Measurements from ENCODE around the gene TRNP1. TPM values are rescaled to one million over a fixed set of nuclear protein-coding genes. Genes with fewer than 3 reads are reported as not detected.
A peak's percentile ranks its signal among the peaks of the same experiment; 100 is the strongest.

Gene TRNP1
- total RNA-seq, 2 donors from 2014 or later, result not detected

DNA sequence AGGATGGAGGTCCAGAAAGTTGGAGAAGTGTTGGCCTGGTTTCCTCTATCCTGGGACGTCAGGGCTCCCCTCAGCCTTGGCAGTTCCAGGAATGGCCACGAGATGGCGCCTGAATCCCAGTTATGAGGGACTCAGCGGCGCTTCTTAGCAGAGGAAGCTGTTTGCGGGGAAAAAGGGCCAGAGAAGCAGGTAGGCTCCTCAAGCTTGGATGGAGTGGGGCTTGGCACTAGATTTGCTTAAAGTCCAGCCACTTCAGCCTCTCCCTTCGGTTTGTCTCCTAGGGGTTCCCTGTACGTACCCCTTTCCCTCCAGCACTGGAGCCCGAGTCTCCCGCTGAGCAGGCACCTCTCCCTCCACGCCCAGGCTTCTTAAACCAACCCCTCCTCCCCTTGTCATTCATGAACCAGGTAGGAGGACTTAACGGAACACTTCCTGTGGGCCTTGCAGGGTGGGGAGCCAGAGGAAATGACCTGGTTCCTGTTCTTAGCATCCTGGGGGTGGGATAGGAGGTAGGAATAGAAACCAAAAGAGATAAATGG, 51.2 kb downstream of the TRNP1 start:
- Mint-ChIP-seq H3K4me3 (peak overlapping the region; percentile 73), H3K27ac (peak overlapping the region; percentile 41), H3K4me1 (no peaks in the 10 kb centered on the region), H3K36me3 (ENCODE audit: low read depth) (no peaks in the 10 kb centered on the region), H3K27me3 (no peaks in the 10 kb centered on the region), H3K9me3 (no peaks in the 10 kb centered on the region)
- ATAC-seq (replicated peaks), result peak; percentile 92

- Mint-ChIP-seq H3K4me1 (no peaks in the 10 kb centered on the region), H3K27me3 (no peaks in the 10 kb centered on the region), H3K9me3 (no peaks in the 10 kb centered on the region), H3K4me3 (peak overlapping the region; percentile 73), H3K27ac (no peak overlapping the region), H3K36me3 (ENCODE audit: low read depth) (no peaks in the 10 kb centered on the region)
- peak; percentile 50 for ATAC-seq (replicated peaks)
These were observed 52.6 kb downstream of the TRNP1 start for GRCh38 chr1:27045973-27046558.

- no peaks in the 10 kb centered on the region for H3K4me1 Mint-ChIP-seq
- no peaks in the 10 kb centered on the region for H3K9me3 Mint-ChIP-seq
- no peak for ATAC-seq (replicated peaks)
- no peak overlapping the region for H3K27ac Mint-ChIP-seq
- H3K4me3 Mint-ChIP-seq, result no peak overlapping the region
- no peaks in the 10 kb centered on the region for H3K36me3 Mint-ChIP-seq (ENCODE audit: low read depth)
- no peaks in the 10 kb centered on the region for H3K27me3 Mint-ChIP-seq
These were observed 54.4 kb downstream of the TRNP1 start for GRCh38 chr1:27047914-27048313.

DNA sequence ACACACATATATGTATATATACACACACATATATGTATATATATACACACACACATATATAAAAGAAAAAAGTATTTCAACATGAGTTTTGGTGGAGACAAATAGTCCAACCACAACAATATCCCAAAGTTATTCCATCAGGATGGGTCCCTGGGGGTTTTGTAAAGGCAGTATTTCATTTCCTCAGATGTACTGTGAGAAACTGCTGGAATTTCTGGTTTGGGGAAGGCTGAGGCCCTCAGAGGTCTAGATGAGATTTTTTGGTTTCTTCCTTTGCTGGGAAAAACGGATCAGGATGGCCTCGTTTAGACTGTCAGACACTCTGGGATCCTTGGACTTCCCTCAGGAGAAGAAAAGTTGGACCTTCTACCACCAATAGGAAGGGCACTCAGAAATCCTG, 55.6 kb downstream of the TRNP1 start:
- Mint-ChIP-seq H3K4me1 (no peaks in the 10 kb centered on the region), H3K27me3 (no peaks in the 10 kb centered on the region), H3K9me3 (no peaks in the 10 kb centered on the region), H3K27ac (no peak overlapping the region), H3K4me3 (no peak overlapping the region), H3K36me3 (ENCODE audit: low read depth) (no peaks in the 10 kb centered on the region)
- ATAC-seq (replicated peaks), result no peak

DNA sequence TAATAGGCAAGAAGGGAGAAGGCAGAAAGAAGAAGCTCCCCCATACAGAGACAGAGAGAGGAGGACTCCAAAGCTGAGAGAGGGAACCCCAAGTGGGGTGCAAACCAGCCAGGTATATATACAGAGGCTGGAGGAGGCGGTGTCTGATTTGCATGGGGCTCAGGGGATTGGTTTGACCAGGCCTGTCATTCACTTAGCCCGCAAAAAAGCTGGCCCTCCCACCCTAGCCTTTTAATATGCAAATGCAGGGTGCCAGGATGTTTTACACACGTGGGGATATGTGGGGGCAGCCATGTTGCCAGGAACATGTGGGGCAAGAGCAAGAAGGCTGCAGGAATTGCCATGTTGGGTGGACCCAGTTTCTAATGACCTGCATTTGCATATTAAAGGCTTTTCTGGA, 56.1 kb downstream of the TRNP1 start:
- Mint-ChIP-seq H3K4me1 (no peaks in the 10 kb centered on the region), H3K4me3 (no peak overlapping the region), H3K27ac (no peak overlapping the region), H3K36me3 (ENCODE audit: low read depth) (no peaks in the 10 kb centered on the region), H3K9me3 (no peaks in the 10 kb centered on the region), H3K27me3 (no peaks in the 10 kb centered on the region)
- no peak for ATAC-seq (replicated peaks)

Other genes starting within 250 kb of the TRNP1 start
- gene PIGV, start 205.7 kb upstream of the TRNP1 start, total RNA-seq, result 10 to 100 TPM; 14.0 to 18.1 TPM
- gene ZDHHC18, start 167.0 kb upstream of the TRNP1 start, total RNA-seq, result 10 to 100 TPM; 84.3 to 86.1 TPM
- 1 to 10 TPM; 4.3 to 4.7 TPM for gene SFN, start 130.5 kb upstream of the TRNP1 start, total RNA-seq
- gene GPN2, start 103.4 kb upstream of the TRNP1 start, total RNA-seq, result 10 to 100 TPM; 44.8 to 61.4 TPM
- gene GPATCH3, start 93.2 kb upstream of the TRNP1 start, total RNA-seq, result 10 to 100 TPM in 1 of 2 donors, 1 to 10 TPM in 1; 9.4 to 13.4 TPM
- gene NR0B2, start 79.7 kb upstream of the TRNP1 start, total RNA-seq, result not detected
- 100 to 1,000 TPM in 1 of 2 donors, 10 to 100 TPM in 1; 45.0 to 108 TPM for gene NUDC, start 71.9 kb upstream of the TRNP1 start, total RNA-seq
- gene KDF1, start 33.2 kb upstream of the TRNP1 start, total RNA-seq, result not detected
- gene TENT5B, start 19.2 kb downstream of the TRNP1 start, total RNA-seq, result not detected
- 10 to 100 TPM; 15.3 to 20.6 TPM for gene SLC9A1, start 161.4 kb downstream of the TRNP1 start, total RNA-seq
- 10 to 100 TPM; 20.4 to 29.7 TPM for gene WDTC1, start 240.9 kb downstream of the TRNP1 start, total RNA-seq